SK-N-SH treated with all-trans-retinoic acid at 6 μM for 48 hours (cell line): ENCODE data around the gene SPRYD7.

Experiments used
- ARNTL ChIP-seq: fragments of 450-650 bp; formaldehyde crosslinking; IDR thresholded peaks from 2 replicates; pipeline ENCODE4 v1.5.0; 2020; ENCODE audit warnings: low read depth, mild to moderate bottlenecking, moderate library complexity, borderline replicate concordance
- BACH2 ChIP-seq: fragments of 250-450 bp; sonication (Bioruptor Pico); IDR thresholded peaks from 2 replicates; pipeline ENCODE4 v1.9.0; 2021; ENCODE audit warnings: mild to moderate bottlenecking, borderline replicate concordance
- CREB5 ChIP-seq: fragments of 250-450 bp; sonication (Bioruptor Pico); IDR thresholded peaks from 2 replicates; pipeline ENCODE4 v1.5.1; 2020; ENCODE audit warnings: low read depth, mild to moderate bottlenecking, moderate library complexity
- CSRNP3 ChIP-seq: fragments of 250-450 bp; sonication (Bioruptor Pico); IDR thresholded peaks from 2 replicates; pipeline ENCODE4 v1.5.1; 2021; ENCODE audit warnings: mild to moderate bottlenecking, moderate library complexity
- ESRRG ChIP-seq: fragments of 250-450 bp; sonication (Bioruptor Pico); IDR thresholded peaks from 2 replicates; pipeline ENCODE4 v1.6.1; 2021; ENCODE audit warnings: mild to moderate bottlenecking
- ISL1 ChIP-seq: fragments of 250-450 bp; sonication (Bioruptor Pico); IDR thresholded peaks from 2 replicates; pipeline ENCODE4 v2.1.2; 2022; ENCODE audit warnings: mild to moderate bottlenecking, moderate library complexity
- OSR1 ChIP-seq: fragments of 250-450 bp; sonication (Bioruptor Pico); IDR thresholded peaks from 2 replicates; pipeline ENCODE4 v1.8.0; 2022; ENCODE audit warnings: moderate library complexity, mild to moderate bottlenecking, inconsistent platforms
- PATZ1 ChIP-seq: fragments of 250-450 bp; sonication (Bioruptor Pico); IDR thresholded peaks from 2 replicates; pipeline ENCODE4 v1.8.0; 2020; ENCODE audit warnings: mild to moderate bottlenecking, moderate library complexity, borderline replicate concordance
- RARB ChIP-seq: fragments of 250-450 bp; sonication (Bioruptor Pico); IDR thresholded peaks from 2 replicates; pipeline ENCODE4 v1.8.0; 2021; ENCODE audit warnings: mild to moderate bottlenecking, moderate library complexity
- TCF4 ChIP-seq: fragments of 250-450 bp; sonication (Bioruptor Pico); IDR thresholded peaks from 2 replicates; pipeline ENCODE4 v1.8.0; 2021; ENCODE audit warnings: mild to moderate bottlenecking, moderate library complexity, borderline replicate concordance
- ZC3H10 ChIP-seq: fragments of 250-450 bp; sonication (Bioruptor Pico); IDR thresholded peaks from 2 replicates; pipeline ENCODE4 v1.5.1; 2021; ENCODE audit warnings: mild to moderate bottlenecking, moderate library complexity
- ZNF565 ChIP-seq: fragments of 450-650 bp; formaldehyde crosslinking; conservative IDR thresholded peaks from 2 replicates; pipeline ENCODE4 v1.5.0; 2020; ENCODE audit warnings: low read depth, mild to moderate bottlenecking, moderate library complexity
- ZNF8 ChIP-seq: fragments of 450-650 bp; formaldehyde crosslinking; IDR thresholded peaks from 2 replicates; pipeline ENCODE4 v1.5.0; 2020; ENCODE audit warnings: mild to moderate bottlenecking, moderate library complexity

GRCh38 chr13:49938921-49939320 lies 2.8 kb upstream of the SPRYD7 start:
- TF ChIP-seq CREB5 (no peak), ZNF565 (no peak), CSRNP3 (CRISPR knock-in tag) (no peak), ZNF8 (CRISPR knock-in tag) (no peak), TCF4 (CRISPR knock-in tag) (no peak), RARB (CRISPR knock-in tag) (no peak), ISL1 (CRISPR knock-in tag) (no peak), ESRRG (CRISPR knock-in tag) (no peak), ZC3H10 (no peak), PATZ1 (CRISPR knock-in tag) (no peak), BACH2 (CRISPR knock-in tag) (no peak), OSR1 (CRISPR knock-in tag) (no peak), ARNTL (CRISPR knock-in tag) (no peak)
